ENCODE data around the gene AP4E1.

DNA sequence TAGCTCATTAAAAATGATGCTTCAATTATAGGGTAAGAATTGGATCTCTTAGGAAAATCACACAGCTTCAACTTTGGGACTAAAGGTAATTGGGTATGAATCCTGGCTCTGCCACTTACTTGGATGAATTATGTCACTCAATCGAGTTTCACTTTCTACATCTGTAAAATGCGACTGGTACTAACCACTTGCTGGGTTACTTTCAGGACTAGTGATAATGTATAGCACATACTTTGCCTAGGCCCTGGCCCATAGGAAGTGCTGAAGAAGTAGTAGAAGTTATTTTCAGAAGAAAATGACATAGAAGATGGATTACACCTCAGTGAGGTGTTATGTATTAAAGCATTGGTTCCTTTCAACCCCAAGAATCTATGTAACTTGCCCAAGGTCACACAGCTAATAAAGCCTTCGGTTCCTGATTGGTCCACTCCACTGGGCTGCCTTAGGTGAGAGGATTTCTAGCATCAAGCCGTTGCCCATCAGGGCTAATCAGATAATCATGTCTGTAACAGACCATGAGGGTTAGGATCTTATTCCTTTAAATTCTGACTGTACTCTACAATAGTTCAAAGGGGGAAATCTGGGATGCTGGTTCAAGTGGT is 29.4 kb upstream of the AP4E1 start:
- TF ChIP-seq, protein P1, sequence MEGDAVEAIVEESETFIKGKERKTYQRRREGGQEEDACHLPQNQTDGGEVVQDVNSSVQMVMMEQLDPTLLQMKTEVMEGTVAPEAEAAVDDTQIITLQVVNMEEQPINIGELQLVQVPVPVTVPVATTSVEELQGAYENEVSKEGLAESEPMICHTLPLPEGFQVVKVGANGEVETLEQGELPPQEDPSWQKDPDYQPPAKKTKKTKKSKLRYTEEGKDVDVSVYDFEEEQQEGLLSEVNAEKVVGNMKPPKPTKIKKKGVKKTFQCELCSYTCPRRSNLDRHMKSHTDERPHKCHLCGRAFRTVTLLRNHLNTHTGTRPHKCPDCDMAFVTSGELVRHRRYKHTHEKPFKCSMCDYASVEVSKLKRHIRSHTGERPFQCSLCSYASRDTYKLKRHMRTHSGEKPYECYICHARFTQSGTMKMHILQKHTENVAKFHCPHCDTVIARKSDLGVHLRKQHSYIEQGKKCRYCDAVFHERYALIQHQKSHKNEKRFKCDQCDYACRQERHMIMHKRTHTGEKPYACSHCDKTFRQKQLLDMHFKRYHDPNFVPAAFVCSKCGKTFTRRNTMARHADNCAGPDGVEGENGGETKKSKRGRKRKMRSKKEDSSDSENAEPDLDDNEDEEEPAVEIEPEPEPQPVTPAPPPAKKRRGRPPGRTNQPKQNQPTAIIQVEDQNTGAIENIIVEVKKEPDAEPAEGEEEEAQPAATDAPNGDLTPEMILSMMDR (IDR thresholded peaks at IDR 0.05) = no peak
- no peak for TF ChIP-seq POLR2A (IDR thresholded peaks at IDR 0.05)
- TF ChIP-seq EP300 (IDR thresholded peaks at IDR 0.05) = no peak
